Measurements from ENCODE around the gene DDX51.

The DDX51 gene

DNA sequence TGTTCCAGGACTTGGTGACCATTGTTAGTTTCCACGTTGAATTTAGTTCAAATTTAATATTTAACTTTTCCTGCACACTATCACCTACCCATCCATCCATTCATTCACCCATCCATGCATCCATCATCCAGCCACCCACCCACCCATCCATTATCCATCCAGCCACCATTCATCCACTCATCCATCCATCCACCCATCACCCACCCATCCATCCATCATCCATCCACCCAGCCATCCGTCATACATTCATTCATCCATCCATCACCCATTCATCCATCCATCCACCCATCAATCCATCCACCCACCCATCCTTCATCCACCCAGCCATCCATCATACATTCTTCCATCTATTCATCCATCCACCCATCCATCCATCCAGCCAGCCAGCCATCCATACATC is 22.0 kb upstream of the DDX51 start:
- no peak for DNase-seq (ENCODE audit: low spot score)

- DNase-seq (ENCODE audit: low spot score), result no peak
Observed at GRCh38 chr12:132165584-132165983, 21.5 kb upstream of the DDX51 start.

- DNase-seq (ENCODE audit: low spot score), result no peak
Observed at GRCh38 chr12:132164426-132164825, 20.3 kb upstream of the DDX51 start.

GRCh38 chr12:132163911-132164288 is 19.8 kb upstream of the DDX51 start:
- DNase-seq (ENCODE audit: low spot score), result no peak

DNA sequence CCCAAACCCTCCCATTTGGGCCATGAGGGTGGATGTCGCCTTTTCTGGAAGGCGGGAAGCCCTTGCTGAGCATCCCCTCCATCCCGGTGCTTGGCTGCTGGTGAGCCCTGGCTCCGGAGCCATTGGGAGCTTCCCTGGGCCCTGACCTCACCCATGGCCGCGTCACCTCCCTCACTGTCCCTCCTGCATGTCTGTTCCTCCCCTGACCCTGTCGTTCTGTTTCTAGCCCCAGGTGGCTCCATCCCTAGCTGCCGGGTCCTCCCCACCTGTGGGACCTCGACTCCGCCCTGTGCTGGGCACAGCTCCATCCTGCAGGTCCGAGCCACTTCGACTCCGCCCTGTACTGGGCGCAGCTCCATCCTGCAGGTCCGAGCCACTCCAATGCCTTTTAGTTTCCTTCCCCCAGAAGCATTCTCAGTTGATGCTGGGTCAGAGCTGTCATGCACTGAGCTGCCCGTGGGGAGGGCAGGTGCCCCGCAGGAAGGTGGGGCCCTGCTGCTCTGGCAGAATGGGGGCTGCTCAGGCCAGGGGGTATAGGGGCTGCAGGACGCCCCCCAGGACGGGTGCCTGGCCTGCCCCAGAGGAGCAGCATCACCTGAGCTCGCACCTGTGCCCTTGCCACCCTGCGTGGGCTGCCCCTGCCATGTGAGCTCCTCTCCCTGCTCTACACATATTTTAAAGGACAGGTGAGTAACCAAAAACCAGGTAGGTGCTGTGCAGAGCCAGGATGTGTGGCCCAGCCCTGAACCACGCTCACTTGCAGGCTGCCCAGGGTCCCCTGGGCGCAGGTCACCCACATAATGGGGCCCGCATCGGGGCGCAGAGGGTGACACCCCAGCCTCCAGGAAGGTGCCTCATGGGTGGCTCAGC is 19.2 kb upstream of the DDX51 start:
- DNase-seq (ENCODE audit: low spot score), result no peak

- DNase-seq (ENCODE audit: low spot score), result no peak
Observed at GRCh38 chr12:132162508-132163031, 18.5 kb upstream of the DDX51 start.

GRCh38 chr12:132161796-132162507 is 17.8 kb upstream of the DDX51 start:
- no peak for DNase-seq (ENCODE audit: low spot score)

DNA sequence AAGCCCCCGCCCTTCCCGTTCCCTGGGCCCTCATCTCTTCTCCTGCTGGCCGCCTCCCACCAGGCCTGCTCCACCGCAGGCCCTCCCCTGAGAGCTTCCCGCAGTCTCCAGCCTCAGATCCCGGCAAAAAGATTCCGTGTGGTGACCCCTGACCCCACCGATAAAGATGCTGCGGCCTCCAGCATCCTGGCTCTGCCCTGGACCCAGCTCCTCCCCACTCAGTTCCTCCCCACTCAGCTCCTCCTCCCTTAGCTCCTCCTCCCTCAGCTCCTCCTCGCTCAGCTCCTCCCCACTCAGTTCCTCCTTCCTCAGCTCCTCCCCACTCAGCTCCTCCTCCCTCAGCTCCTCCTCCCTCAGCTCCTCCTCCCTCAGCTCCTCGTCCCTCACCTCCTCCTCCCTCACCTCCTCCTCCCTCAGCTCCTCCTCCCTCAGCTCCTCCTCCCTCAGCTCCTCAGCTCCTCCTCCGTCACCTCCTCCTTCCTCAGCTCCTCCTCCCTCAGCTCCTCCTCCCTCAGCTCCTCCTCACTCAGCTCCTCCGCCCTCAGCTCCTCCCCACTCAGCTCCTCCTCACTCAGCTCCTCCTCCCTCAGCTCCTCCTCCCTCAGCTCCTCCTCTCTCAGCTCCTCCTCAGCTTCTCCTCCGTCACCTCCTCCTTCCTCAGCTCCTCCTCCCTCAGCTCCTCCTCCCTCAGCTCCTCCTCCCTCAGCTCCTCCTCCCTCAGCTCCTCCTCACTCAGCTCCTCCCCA is 17.1 kb upstream of the DDX51 start:
- no peak for DNase-seq (ENCODE audit: low spot score)

GRCh38 chr12:132160601-132161035 is 16.5 kb upstream of the DDX51 start:
- DNase-seq (ENCODE audit: low spot score), result no peak

DNA sequence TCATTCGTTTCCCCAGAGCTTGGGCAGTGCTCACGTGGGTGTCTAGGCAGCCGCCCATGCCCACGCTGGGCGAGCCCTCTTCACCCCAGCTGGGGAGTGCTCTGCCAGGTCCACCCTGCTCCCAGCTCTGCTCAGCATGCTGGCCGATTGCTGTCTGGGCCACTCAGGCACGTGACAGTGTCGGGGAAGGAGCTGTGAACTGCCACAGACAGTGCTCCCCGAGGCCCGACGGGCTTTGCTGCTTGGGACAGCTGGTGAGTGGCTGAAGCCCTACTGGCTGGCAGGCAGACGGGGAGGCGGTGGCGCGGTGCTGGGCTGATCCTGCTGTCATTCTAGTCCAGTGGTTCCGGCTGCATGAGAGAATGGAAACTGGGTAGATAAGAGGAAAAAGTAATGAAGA is 15.9 kb upstream of the DDX51 start:
- DNase-seq (ENCODE audit: low spot score), result no peak

DNA sequence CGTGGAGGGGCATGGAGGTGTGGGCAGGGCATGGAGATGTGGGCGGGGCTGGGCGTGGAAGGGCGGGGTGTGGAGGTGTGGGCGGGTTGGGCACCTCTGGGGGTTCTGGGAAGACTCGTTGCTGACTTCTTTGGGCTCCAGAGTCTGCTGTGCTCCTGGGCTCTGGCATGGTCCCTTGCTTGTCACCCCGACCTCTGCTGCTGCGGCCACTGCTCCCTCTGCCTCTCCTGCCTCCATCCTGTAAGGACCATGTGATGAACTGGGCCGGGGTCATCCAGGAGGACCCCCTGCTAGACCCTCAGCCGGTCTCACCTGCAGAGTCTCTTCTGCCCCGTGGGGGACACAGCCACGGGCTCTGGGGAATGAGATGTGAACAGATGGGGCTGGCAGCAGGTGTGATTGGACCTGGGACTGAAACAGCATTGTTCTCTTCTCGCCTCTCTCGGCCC is 15.5 kb upstream of the DDX51 start:
- no peak for DNase-seq (ENCODE audit: low spot score)

DNA sequence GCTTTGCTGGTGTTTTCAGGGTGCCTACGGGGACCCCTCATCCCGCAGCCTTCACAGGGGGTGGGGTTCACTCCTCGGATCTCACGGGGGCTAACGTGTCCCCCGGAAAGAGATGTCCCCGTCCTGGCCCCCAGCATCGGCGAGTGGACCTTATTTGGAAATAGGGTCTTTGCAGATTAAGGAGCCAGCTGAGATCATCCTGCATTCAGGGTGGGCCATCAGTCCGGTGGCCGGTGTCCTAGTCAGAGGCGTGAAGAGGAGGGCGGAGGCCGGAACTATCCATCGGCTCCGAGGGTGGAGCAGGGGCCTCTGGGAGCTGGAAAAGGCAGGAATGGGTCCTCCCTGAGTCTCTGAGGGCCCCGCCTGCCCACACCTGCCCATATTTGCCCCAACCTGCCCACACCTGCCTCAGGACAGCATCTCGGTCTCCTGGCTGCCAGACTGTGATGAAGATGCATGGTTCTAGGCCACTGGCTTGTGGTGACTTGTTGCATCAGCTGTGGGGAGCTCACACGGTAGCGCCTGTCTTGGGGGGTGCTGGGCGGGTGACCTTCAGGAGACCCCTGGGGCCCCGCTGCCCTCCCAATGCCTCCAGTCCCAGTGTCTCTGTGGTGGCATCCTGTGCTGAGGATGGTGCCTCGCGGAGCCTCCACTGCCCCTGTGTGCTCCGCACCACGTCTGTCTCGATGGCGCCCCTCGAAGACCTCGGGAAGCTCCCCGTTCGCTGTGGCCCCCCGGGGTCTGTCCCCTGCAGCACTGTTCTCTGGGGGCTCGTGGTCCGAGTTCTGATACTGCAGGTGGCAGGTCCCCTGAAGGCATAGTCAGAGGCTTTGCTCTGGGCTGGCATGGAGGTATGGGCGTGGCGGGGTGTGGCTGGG is 14.8 kb upstream of the DDX51 start:
- DNase-seq (ENCODE audit: low spot score), result no peak

DNA sequence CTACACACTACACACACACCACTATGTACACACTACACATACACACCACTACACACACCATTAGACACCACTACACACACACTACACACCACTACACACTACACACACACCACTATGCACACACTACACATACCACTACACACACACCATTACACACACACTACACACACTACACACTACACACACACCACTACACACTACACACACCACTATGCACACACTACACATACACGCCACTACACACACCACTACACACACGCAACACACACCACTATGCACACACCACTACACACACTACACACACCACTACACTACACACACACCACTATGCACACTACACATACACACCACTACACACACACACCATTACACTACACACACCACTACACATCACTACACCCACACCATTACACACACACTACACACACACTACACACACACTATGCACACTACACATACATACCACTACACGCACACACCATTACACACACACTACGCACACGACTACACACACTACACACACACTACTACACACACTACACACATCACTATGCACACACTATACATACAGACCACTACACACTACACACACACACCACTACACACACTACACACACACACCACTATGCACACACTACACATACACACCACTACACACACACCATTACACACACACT is 13.8 kb upstream of the DDX51 start:
- no peak for DNase-seq (ENCODE audit: low spot score)

- DNase-seq (ENCODE audit: low spot score), result no peak
Observed at GRCh38 chr12:132156573-132157325, 12.6 kb upstream of the DDX51 start.

GRCh38 chr12:132155771-132156572 is 11.9 kb upstream of the DDX51 start:
- no peak for DNase-seq (ENCODE audit: low spot score)

GRCh38 chr12:132154941-132155770 is 11.0 kb upstream of the DDX51 start:
- no peak for DNase-seq (ENCODE audit: low spot score)

- no peak for DNase-seq (ENCODE audit: low spot score)
Observed at GRCh38 chr12:132154341-132154761, 10.2 kb upstream of the DDX51 start.

All from CD4-positive, alpha-beta T cell treated with Interleukin-15 for 4 hours (primary cell).